GM18498 (cell line): ENCODE data around the gene RNF208.

Experiments used
- ATAC-seq: cut with Tn5 transposase; IDR thresholded peaks from one replicate; pipeline ENCODE4 v1.9.1; 2021; ENCODE audit warnings: mild to moderate bottlenecking, moderate library complexity; ENCODE audit not compliant: unreplicated experiment

The RNF208 gene

DNA sequence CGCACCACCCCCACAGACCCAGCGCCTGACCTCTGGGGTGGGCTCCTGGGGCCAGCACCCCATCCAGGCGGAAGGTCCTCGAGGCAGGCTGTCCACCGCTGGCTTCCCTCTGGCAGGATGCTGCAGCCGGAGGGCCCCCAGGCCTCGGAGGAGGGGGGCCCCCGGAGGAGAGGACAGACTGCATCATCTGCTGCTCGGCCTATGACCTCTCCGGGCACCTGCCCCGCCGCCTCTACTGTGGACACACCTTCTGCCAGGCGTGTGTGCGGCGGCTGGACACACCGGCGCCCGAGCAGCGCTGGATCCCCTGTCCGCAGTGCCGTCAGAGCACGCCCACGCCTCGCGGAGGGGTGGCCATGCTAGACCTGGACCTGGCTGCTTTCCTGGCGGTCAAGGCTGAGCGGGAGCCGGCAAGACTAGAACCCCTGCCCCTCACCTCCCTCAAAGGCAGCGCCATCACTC lies 6.5 kb upstream of the RNF208 start:
- no peak for ATAC-seq

DNA sequence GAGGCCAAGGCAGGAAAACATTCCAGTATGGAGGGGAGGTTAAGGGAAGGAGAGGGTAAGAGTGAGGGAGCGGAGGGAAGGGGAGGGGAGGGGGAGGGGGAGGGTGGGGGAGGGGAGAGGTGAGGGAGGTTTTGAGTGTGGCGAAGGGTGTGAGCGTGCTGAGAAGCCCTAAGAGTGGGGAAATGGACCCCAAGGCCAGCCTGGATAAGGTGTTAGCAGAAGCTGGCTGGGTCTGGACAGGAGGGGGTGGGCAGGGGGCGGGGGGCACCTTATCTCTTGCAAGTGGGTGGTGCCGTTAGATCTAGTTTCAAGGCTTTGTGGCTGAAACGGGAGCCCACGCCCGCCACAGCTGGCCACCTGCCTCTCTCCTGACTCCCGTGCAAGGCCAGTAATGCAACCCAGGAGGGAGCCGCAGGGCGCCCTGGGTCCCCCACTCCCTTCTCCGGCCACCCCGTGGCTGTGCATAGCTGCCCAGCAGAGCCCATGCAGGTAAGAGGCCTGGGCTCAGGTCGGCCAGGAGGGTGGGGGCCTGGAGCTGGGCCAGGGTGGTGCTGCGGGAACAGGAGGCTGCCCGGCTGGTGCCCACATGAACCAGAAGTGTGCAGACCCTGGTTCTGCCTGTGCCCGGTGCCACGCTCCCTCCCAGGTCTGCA lies 5.9 kb upstream of the RNF208 start:
- no peak for ATAC-seq

DNA sequence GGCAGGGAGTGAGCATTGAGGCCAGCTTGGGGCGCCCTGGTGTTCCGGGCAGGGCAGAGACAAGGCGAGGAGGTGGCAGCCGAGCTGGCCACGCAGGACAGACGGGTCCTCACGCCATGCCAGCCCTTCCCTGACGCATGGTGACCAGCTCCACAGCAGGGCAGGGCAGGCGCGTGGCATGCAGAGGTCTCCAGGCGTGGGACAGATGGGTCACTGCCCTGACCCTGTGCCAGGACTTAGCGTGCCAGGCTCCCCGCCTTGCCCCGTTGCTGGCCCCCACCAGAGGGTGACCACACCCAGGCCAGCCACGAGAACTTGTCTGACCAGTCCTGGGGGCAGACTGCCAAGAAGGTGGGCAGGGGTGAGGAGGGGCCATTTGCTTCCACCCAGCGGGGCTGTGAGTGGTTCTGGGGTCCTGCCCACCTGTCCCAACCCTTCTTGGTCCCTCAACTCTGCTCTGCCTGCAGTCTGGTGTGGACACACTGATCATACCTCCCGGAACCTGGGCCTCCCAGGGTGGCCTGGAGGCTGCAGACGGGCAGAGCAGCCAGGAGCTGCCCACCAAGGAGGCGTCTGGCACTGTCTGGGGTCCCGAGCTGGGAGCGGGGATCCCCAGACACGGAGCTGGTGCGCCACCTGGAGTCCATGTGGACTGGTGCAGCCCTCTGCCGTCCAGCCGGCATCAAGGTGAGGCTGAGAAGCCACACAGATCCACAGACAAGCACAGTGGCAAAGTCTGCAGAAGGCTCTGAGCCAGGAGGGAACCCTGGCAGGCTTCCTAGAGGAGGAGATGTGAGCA lies 5.2 kb upstream of the RNF208 start, which contains the start of gene RNF224:
Gene RNF224 (plus strand): TSS at position 449 of the 799 bp plus-strand sequence. CDS start 834 bp downstream, outside the sequence.
- no peak for ATAC-seq

DNA sequence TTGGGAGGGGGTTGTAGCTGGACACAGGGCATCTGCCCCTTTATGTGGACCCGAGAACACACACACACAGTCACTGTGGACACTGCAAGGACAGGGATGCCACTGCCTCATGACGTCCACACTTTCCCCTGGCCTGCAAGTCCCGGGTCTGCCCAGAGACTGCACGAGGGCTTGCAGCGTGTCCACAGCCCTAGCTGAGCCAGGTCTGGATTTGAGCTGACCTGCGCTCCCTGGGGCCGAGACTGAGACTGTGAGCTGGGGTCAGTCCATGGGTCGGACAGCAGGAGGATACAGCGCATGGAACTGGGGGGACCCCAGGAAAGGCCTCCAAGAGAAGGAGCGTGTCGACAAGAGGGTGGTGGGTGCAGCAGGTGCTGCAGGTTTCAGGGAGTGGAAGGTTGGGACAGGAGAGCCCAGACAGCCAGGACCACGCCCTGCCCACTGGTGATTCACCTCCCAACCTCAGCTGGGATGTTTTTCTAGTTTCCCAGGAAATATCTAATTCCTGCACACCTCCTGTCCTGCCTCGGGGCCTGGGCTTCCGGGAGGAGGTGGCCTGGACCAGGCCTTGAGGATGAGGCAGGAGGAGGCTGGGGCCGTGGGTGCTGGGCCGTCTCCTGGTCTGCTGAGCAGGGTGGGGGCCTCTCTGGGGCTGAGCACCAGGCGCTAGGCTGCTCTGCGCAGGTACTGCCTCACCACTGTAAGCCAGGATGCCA lies 4.5 kb upstream of the RNF208 start:
- ATAC-seq, result no peak

DNA sequence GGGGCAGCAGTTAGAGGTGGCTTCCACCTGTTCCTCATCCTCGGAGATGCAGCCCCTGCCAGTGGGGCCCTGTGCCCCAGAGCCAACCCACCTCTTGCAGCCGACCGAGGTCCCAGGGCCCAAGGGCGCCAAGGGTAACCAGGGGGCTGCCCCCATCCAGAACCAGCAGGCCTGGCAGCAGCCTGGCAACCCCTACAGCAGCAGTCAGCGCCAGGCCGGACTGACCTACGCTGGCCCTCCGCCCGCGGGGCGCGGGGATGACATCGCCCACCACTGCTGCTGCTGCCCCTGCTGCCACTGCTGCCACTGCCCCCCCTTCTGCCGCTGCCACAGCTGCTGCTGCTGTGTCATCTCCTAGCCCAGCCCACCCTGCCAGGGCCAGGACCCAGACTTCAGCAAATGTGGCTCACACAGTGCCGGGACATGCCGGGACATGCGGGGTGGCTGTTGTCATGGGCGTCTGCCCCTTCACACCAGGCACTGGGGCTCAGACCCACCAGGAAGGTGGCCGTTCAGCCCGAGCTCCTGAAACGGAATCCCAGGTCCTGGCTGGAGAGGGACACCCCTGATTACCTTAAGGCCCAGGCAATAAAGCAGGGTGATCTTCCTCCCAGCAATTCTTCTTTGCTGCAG lies 3.8 kb upstream of the RNF208 start:
- no peak for ATAC-seq

DNA sequence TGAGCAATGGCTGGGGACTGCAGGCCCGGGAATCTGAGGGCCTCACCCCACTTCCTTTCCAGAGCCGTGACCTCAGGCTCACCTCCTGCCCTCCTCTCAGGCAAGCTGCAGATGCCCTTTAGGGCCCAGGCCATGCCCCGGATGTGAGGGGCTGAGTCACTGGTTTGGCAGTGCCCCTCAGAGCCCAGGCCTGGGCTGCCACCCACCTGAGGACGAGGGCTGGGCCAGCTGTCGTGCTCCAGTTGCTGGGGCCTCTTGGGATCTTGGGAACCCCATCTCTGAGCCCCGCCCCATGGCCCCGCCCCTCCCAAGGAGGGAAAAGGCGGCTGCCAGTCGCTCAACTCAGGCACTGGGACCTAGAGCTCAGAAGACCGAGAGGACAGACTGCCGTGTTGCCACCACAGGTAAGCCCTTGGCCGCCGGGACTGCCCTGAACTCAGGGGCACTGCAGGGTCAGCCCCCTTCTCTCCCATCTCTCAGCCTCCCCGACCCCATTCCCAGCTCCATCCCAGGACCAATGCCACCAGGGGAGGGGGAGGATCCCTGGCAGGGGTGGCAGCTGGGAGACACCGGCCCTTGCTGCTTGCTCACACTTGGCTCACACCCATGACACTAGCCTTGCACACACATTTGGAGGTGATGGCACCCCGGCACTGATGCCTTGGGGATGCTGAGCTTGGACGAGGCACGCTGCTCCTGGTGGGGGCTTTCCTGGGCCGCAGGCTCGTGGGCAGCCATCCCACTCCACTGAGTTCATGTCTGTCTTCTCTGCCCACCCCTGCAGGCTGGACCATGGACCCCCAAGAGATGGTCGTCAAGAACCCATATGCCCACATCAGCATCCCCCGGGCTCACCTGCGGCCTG lies 3.0 kb upstream of the RNF208 start, which contains the start of gene CYSRT1:
Gene CYSRT1 (plus strand): TSS at position 345 of the 865 bp plus-strand sequence. CDS start 448 bp downstream, at position 793.
- no peak for ATAC-seq

DNA sequence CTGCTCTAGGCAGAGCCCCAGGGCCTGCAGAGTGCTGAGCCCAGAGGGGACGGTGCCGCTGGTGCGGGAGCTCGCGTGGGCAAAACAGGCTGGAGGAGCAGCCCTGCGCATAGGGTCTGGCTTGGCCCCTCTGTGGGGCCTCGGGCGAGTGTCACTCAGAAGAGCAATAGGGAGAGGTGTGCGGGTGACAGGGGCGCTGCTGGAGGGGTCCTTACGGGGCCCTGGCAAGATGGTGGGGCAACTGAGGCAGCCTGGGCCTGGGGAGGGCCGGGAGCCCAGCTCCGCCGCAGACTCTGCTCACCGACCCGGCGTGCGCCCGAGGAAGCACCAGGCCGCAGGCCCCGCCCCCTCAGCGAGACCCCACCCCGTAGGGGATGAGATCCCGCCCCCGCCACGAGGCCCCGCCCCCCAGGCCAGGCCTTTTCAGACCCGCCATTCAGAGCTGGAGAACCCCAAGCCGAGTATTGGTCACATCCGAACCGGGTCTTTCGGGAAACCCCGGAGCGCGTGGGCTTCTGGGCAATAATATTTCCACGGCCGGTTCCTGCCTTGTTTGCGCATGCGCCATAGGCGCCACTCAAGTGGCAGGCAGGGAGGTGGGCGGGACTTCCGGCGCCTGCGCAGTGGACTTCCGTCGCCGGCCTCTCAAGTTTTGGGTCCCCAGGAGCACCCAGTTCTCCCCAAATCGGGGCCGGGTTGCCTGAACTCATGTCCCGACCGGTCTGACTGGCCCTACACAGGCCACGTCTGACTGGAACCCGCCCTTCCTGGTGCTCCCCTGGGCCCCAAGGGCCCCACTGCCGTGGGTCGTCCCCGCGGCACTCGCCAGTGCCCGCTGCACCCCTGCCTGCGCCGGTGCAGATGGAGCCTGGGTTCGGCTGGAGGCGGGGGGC lies 1.3 kb upstream of the RNF208 start:
- ATAC-seq, result peak; percentile 79

DNA sequence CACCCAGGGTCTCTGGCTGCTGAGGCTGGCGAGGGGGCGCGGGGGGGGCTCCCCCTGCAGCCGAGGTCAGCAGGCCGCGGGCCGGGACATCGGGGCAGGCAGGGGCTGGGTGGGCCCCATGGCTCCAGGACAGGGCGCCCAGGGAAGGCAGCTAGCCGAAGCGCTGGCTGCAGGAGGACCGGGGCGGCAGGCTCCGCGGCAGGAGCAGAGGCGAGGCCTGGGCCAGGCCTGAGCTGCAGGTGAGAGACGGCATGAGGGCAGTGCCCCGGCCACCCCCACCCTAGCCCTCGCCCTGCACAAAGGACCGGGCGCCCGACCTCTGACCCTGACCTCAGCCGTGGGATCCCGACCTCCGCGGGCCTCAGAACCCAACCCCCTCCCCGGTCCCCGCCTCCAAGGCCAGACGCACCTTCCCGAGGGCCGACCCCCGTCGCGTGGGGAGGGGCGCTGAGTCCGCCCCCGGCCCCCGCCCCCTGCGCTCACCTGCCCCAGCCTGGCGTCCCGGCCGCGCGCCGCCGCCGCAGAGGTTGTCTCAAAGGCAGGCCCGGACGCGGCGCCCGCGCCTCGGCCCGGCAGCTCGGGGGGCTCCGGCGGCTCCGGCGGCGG lies 431 bp downstream of the RNF208 start:
- no peak for ATAC-seq

DNA sequence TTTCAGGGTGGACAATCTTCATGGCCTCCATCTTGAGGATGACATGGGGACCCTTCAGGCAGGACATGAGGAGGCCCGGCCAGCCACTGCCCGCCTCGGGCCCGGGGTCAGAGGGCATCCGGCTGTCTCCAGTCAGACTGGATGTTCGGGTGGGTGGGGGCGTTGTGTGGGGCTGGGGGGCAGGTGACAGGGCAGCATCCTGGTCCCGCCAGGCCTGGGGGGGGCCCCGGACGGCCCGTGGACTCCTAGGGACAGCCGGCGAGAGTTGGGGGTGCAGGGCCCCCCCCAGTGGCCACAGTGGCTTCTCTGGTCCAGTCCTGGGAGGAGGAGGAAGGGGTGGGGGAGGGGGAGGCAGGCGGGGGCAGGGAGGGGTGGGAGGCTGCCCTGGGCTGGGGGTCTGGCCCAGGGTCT lies 940 bp downstream of the RNF208 start:
- ATAC-seq, result no peak

DNA sequence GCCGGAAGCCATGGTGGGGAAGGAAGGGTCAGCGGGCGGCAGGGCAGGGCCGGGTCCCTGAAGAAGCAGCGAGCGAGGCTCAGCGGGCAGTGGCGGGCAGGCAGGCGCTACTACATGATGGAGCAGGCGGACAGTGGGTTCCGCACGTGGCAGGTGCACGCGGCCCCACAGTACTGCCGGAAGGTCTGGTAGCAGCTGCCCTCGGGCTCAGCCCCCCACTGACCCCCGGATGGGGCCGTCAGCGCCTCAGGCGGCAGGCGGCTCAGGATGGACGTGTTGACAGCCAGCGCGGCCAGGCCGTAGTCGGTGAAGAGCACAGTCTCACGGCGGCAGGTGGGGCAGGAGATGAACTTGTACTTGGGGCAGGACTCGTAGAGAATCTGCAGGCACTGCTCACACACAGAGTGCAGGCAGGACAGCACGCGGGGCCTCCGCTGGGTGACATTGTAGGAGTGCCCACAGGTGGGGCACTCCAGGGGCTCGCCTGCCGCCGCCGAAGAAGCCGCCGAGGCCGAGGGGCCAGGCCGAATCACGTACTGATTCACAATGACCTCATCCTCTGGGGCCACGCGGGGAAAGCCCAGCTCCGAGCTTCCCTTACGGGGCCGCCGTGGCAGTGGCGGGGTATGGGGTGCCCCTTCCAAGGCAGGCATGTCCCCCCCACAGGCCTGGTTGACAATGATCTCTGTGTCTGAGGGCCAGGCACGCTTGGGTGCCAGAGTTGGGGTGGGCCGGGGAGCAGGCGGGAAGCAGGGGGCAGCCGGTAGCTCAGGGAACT lies 1.5 kb downstream of the RNF208 start:
- no peak for ATAC-seq

DNA sequence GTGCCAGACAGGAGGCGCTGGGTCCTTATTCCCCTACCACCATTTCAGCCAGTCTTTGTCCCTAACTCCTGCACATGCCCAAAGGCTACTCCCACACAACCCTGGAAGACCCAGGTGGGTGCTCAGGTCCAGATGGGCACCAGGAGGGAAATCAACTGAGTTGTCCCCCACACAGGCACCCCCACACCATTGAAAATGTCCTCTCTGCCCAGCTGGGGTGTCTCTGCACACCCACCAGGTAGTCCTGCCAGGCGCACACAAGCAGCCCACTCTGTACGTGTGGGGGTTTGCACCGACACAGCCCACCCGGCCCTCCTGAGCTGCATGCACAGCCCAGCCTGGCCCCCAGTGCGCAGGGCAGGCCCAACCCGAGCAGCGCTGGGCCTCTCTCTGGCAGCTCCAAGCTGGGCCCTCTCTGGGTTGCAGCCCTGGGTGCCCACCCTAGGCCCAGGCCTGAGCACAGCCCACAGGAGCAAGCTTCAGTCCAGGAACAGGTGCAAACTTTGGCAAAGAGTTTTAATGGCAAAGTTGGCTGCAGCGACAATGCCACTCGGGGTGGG lies 2.2 kb downstream of the RNF208 start:
- no peak for ATAC-seq

DNA sequence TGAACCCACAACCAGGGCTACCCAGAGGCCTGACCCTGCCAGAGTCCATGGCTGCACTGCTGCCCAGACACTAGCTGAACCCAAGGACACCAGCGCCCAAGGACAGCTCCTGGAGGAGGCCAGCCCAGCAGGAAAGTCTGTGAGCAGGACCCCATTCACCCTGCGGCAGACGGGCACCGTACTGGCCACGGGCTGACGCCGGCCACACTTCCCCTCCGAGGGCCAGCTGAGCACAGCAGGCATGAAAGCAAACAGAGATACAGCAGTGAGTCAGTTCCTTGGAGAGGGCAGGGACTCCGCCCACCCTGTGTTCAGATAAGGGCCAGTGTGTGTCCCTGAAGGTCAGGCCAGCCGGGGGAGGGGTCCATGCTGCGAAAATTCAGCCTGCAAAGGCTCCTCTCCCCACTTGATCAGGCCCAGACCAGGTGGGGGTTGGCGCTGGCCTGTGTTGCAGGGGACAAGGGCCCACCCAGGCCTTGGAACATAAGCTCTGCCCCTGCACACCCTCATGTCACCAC lies 3.2 kb downstream of the RNF208 start:
- no peak for ATAC-seq

DNA sequence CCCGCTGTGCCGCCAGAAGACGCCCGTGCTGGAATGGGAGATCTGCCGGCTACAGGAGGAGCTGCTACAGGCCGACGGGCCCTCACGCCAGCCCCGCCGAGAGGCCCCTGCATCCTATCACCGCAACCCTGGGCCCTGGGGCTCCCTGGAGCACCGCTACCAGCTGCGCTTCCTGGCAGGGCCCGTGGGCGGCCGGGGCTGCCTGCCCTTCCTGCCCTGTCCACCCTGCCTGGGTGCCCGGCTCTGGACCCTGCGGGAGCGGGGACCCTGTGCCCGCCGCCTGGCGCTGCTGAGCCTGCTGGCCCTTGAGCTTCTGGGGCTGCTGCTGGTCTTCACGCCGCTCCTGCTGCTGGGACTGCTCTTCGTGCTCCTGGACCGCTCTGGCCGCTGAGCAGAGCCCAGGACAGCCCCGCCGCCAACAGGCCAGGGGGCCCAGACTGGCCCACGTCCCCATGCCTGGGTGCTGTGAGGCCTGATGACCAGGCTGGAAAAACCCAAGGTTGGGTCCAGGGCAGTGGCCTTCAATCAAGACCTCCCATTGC lies 3.8 kb downstream of the RNF208 start:
- ATAC-seq, result no peak

DNA sequence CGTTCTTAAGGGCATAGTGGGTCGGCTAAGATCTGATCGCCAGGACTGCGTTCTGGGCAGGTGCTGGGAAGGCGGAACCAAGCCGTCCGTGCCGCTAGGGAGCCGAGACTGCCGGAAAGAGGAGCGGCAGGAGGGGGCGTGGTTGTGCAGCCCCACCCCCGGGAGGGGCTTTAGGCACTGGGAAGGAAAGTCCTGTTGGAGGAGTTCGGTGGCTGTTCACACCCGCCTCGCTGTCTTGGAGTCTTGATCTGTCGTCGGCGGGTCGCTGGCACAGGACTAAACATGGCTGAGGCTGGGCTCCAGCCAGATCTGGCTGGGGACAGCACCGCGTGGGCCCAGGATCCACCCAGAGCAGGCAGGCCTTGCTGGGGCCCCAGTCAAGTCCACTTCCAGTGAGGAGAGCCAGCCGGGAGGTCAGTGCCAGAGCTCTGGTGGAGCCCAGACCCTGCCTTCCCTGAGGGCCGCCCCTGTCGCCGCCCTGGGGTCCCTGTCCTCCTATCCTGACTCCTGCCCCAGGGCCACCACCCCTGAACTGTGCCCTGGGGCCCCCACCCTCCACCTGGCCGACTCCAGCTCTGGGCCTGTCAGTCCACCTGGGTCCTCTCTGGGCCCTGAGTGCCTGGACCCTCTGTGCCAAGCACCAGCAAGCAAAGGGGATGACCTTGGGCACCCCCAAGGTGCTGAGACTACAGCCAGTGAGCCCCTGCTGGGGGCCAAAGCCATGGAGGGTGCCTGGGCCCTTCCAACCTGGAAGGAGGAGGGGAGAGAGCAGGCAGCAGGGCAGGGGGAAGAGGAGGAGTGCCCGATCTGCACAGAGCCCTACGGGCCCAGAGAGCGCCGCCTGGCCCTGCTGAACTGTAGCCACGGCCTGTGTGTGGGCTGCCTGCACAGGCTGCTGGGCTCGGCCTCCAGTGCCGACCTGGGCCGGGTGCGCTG lies 4.5 kb downstream of the RNF208 start:
- no peak for ATAC-seq

DNA sequence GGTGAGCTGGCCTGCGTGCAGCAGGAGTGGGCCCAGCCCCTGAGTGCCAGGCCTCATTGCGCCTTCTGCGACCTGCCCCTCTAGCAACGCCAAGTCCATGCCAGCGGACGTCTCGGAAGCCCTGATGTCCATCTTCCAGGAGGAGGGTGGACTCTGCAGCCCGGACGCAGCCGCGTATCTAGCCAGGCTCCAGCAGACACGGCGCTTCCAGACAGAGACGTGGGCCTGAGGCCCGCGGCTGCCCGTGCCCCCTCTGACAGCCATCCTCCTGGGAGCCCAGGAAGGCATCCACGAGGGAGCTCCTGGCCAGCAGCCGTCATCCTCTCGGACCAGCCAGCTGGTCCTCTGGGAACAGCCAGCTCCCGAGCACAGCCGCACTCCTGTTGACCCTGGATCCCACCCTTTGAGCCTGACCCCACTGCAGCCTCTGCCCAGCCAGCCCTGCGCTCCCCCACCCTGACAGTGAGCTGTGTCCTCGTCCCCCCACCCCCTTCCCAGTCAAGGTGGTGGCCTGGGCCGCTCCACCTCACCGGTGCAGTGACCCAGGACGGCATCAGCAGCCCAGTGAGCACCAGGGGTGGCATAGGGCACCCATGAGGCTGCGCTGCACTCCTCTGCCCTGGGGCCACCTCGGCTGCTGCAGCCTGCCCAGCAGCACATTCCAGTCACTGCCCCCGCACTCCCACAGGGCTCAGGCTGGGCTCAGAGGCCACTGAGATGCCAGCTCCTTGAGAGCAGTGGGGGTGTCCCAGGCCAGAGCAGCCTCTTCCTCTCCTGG lies 5.7 kb downstream of the RNF208 start:
- ATAC-seq, result no peak
